B cell (primary cell): ENCODE measurements around the gene FGD4.

Experiments used
- CTCF ChIP-seq: fragments of 200-600 bp; IDR thresholded peaks from one replicate; pipeline ENCODE4 v1.8.0; 2022; ENCODE audit warnings: antibody characterized with exemption, mild to moderate bottlenecking
- EZH2 ChIP-seq: IDR thresholded peaks from 2 replicates; pipeline ENCODE4 v1.6.1; 2012; ENCODE audit warnings: borderline replicate concordance, low read depth, mild to moderate bottlenecking, moderate library complexity, low read length; ENCODE audit not compliant: insufficient read depth, poor library complexity, severe bottlenecking

- TF ChIP-seq CTCF = no peak
- no peak for TF ChIP-seq EZH2
Measured at GRCh38 chr12:32486158-32486557, 86.8 kb downstream of the FGD4 start.
